OCI-LY7 (cell line): Measurements from ENCODE around the gene KIRREL1.

Experiments
- EZH2phosphoT487 ChIP-seq: fragments of 200-600 bp; sonication (generic); IDR thresholded peaks from 2 replicates; pipeline ENCODE4 v1.6.1; 2018; ENCODE audit warnings: low read depth, borderline replicate concordance, mild to moderate bottlenecking, mixed run types, antibody characterized with exemption, low read length, moderate library complexity, mixed read lengths
- TF ChIP-seq, protein P1 (sequence below): fragments of 200-600 bp; sonication (generic); conservative IDR thresholded peaks from 2 replicates; pipeline ENCODE4 v1.5.1; 2014; ENCODE audit warnings: mild to moderate bottlenecking, antibody characterized with exemption, low read length, moderate library complexity, mixed read lengths

DNA sequence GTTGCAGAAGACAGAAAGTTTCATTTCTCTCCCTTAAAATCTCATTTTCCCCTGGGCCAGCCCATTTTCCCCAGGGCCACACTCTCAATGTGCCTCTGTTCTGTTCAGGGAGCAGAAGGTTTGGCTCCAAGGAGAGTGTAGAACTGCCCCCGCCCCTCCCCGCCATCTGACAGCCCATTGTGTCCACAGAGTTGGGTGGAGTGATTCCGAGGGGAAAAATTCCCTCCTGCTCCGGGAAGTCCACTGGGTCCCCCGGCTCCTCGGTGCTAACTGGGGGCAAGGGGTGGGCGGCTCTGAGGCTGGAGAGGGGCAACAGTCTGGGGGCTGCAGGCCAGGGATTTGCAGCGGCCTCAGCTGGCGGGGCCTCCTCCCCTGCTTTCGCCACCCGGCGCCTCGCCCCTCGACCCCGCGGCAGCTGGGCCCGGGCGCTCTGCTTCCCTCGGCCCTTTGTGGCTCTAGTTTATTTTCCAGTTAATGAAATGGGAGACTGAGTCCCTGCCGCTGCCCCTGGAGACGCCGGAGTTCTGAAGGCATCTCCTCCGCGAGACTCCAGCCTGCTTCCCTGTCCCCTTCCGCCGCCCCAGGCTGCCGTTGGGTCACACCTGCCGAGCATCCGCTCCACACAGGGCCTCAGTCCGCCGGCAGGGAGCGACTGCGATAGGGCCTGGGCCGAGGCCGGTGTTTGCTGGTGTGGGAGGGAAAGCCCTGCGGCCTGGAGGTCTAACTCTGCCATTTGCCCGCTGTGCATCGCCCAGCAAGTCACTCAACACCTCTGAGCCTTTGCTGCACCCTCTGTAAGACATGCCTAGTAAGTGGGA lies 14.7 kb upstream of the KIRREL1 start:
- TF ChIP-seq, protein P1, sequence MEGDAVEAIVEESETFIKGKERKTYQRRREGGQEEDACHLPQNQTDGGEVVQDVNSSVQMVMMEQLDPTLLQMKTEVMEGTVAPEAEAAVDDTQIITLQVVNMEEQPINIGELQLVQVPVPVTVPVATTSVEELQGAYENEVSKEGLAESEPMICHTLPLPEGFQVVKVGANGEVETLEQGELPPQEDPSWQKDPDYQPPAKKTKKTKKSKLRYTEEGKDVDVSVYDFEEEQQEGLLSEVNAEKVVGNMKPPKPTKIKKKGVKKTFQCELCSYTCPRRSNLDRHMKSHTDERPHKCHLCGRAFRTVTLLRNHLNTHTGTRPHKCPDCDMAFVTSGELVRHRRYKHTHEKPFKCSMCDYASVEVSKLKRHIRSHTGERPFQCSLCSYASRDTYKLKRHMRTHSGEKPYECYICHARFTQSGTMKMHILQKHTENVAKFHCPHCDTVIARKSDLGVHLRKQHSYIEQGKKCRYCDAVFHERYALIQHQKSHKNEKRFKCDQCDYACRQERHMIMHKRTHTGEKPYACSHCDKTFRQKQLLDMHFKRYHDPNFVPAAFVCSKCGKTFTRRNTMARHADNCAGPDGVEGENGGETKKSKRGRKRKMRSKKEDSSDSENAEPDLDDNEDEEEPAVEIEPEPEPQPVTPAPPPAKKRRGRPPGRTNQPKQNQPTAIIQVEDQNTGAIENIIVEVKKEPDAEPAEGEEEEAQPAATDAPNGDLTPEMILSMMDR = no peak
- no peak for TF ChIP-seq EZH2phosphoT487
